B cell (primary cell): ENCODE results near the gene CNIH4.

ENCODE experiments used
- EZH2 ChIP-seq: IDR thresholded peaks from 2 replicates; pipeline ENCODE4 v1.6.1; 2012; ENCODE audit warnings: borderline replicate concordance, low read depth, mild to moderate bottlenecking, moderate library complexity, low read length; ENCODE audit not compliant: insufficient read depth, poor library complexity, severe bottlenecking
- TF ChIP-seq, protein P1 (sequence below): fragments of 200-600 bp; IDR thresholded peaks from one replicate; pipeline ENCODE4 v1.8.0; 2022; ENCODE audit warnings: antibody characterized with exemption, mild to moderate bottlenecking

DNA sequence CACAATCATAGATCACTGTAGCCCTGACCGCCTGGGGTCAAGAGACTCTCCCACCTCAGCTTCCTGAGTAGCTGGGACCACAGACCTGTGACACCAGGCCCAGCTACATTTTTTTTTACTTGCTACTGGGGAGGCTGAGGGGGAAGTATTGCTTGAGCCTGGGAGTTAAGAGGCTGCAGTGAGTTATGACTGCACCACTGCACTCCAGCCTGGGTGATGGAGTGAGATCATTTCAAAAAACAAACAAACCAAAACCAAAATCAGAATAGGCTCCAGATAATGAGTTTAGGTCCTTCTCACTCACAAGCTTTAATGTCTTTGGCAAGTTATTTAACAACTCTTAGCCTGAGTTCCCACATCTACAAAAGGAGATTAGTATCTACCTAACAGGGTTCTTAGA lies 55.1 kb downstream of the CNIH4 start:
- TF ChIP-seq, protein P1, sequence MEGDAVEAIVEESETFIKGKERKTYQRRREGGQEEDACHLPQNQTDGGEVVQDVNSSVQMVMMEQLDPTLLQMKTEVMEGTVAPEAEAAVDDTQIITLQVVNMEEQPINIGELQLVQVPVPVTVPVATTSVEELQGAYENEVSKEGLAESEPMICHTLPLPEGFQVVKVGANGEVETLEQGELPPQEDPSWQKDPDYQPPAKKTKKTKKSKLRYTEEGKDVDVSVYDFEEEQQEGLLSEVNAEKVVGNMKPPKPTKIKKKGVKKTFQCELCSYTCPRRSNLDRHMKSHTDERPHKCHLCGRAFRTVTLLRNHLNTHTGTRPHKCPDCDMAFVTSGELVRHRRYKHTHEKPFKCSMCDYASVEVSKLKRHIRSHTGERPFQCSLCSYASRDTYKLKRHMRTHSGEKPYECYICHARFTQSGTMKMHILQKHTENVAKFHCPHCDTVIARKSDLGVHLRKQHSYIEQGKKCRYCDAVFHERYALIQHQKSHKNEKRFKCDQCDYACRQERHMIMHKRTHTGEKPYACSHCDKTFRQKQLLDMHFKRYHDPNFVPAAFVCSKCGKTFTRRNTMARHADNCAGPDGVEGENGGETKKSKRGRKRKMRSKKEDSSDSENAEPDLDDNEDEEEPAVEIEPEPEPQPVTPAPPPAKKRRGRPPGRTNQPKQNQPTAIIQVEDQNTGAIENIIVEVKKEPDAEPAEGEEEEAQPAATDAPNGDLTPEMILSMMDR, result no peak
- no peak for TF ChIP-seq EZH2
